ENCODE data around the gene UNC5C. TPM values are rescaled to one million over a fixed set of nuclear protein-coding genes. Genes with fewer than 3 reads are reported as not detected.

The UNC5C gene
- polyA plus RNA-seq, 1 of the 3 experiments (the other 2 are of a cell fraction): 3.3 TPM

- POLR2A ChIA-PET: no interaction called here
- H3K9me3 ChIP-seq: no peaks in the 10 kb centered on the region
- H3K4me1 ChIP-seq (ENCODE audit: control insufficient read depth in 1 of 2, insufficient read depth in 2 of 2, low read depth in 1 of 2, low read length in 1 of 2): peaks cover 13% of the 10 kb centered on the region in 2 experiments; a peak in 3 of 4 replicates
- H3K4me3 ChIP-seq (ENCODE audit: low read depth in 2 of 2, low read length in 1 of 2): no peak overlapping the region
- CTCF ChIA-PET: interaction anchor here (1.0 kb wide), 1 partner anchor 339 kb away, joined by 3 read pairs; no protein-coding TSS in a partner anchor
- no peak overlapping the region for H3K4me2 ChIP-seq
- H3K9ac ChIP-seq: no peak overlapping the region
- H3K36me3 ChIP-seq (replicated peaks in 1 of 2; ENCODE audit: control insufficient read depth in 1 of 2, insufficient read depth in 2 of 2, low read length in 1 of 2): peaks cover 0 to 3% of the 10 kb centered on the region in 2 experiments
- 82% methylated on average over 2 of the region's 2 CpGs for WGBS (ENCODE audit: low lambda C conversion rate)
- no peaks in the 10 kb centered on the region for H3K9me2 ChIP-seq
- TF ChIP-seq YY1 (IDR thresholded peaks at IDR 0.05; ENCODE audit: low read depth): no peak
- TF ChIP-seq SIN3A (IDR thresholded peaks at IDR 0.05; ENCODE audit: borderline replicate concordance, low read depth, low read length): no peak
- no peak for TF ChIP-seq EZH2phosphoT487 (IDR thresholded peaks at IDR 0.05; ENCODE audit: borderline replicate concordance, low read depth)
- TF ChIP-seq JUND (IDR thresholded peaks at IDR 0.05): no peak
- TF ChIP-seq CTCF (IDR thresholded peaks at IDR 0.05): no peak
- TF ChIP-seq FOXJ3 (CRISPR knock-in tag; IDR thresholded peaks at IDR 0.05): no peak
- no peak for TF ChIP-seq ZBTB33 (IDR thresholded peaks at IDR 0.05; ENCODE audit: borderline replicate concordance, low read depth)
- no peak for TF ChIP-seq GATA2 (CRISPR knock-in tag; IDR thresholded peaks at IDR 0.05)
- TF ChIP-seq EP300 (IDR thresholded peaks at IDR 0.05; ENCODE audit: borderline replicate concordance in 1 of 2, low read depth in 1 of 2, low read length in 1 of 2): no peak
- no peak for TF ChIP-seq TAF1 (IDR thresholded peaks at IDR 0.05; ENCODE audit: borderline replicate concordance, low read depth, low read length)
- peak overlapping the region; percentile 34 to 42; a peak in 3 of 4 replicates for H3K27ac ChIP-seq (ENCODE audit: low read depth in 2 of 2, low read length in 1 of 2)
- no peaks in the 10 kb centered on the region for H3K79me2 ChIP-seq (ENCODE audit: insufficient read depth)
- H4K20me1 ChIP-seq (ENCODE audit: insufficient read depth): no peaks in the 10 kb centered on the region
- no peaks in the 10 kb centered on the region for H3K27me3 ChIP-seq (ENCODE audit: insufficient read depth)
- H2AFZ ChIP-seq (ENCODE audit: low read depth): no peak overlapping the region; the same call in 1 of the 2 replicates
- no peak for DNase-seq
- peaks cover 31% of the 10 kb centered on the region for H3F3A ChIP-seq (replicated peaks; ENCODE audit: insufficient read depth)
Observed at GRCh38 chr4:95505151-95505550, 43.6 kb downstream of the UNC5C start.

- Histone ChIP-seq H3F3A (replicated peaks; ENCODE audit: insufficient read depth) (peaks cover 31% of the 10 kb centered on the region), H3K79me2 (ENCODE audit: insufficient read depth) (no peaks in the 10 kb centered on the region), H3K4me2 (no peak overlapping the region), H3K9me2 (no peaks in the 10 kb centered on the region), H3K9me3 (no peaks in the 10 kb centered on the region), H3K27ac (ENCODE audit: low read depth in 2 of 2, low read length in 1 of 2) (no peak overlapping the region), H3K36me3 (replicated peaks in 1 of 2; ENCODE audit: control insufficient read depth in 1 of 2, insufficient read depth in 2 of 2, low read length in 1 of 2) (peaks cover 0 to 3% of the 10 kb centered on the region in 2 experiments), H4K20me1 (ENCODE audit: insufficient read depth) (no peaks in the 10 kb centered on the region), H2AFZ (ENCODE audit: low read depth) (no peak overlapping the region), H3K9ac (no peak overlapping the region), H3K4me3 (ENCODE audit: low read depth in 2 of 2, low read length in 1 of 2) (no peak overlapping the region), H3K4me1 (ENCODE audit: control insufficient read depth in 1 of 2, insufficient read depth in 2 of 2, low read depth in 1 of 2, low read length in 1 of 2) (peaks cover 13 to 14% of the 10 kb centered on the region in 2 experiments; a peak in 3 of 4 replicates), H3K27me3 (ENCODE audit: insufficient read depth) (no peaks in the 10 kb centered on the region)
- 90% methylated on average over 3 of the region's 3 CpGs for WGBS (ENCODE audit: low lambda C conversion rate)
- ChIA-PET POLR2A (no interaction called here), CTCF (interaction anchor here (1.0 kb wide), 1 partner anchor 338 kb away, joined by 3 read pairs; no protein-coding TSS in a partner anchor)
- no peak for DNase-seq
- TF ChIP-seq RFX5 (IDR thresholded peaks at IDR 0.05; ENCODE audit: low read length): no peak
- TF ChIP-seq MAX (IDR thresholded peaks at IDR 0.05; ENCODE audit: low read depth): no peak
- no peak for TF ChIP-seq FOXJ3 (CRISPR knock-in tag; IDR thresholded peaks at IDR 0.05)
- TF ChIP-seq ZBTB33 (IDR thresholded peaks at IDR 0.05; ENCODE audit: borderline replicate concordance, low read depth): no peak
- TF ChIP-seq YY1 (IDR thresholded peaks at IDR 0.05; ENCODE audit: low read depth): no peak
- TF ChIP-seq GABPA (IDR thresholded peaks at IDR 0.05; ENCODE audit: low read depth): no peak
- no peak for TF ChIP-seq TCF12 (IDR thresholded peaks at IDR 0.05)
- no peak for TF ChIP-seq CHD2 (IDR thresholded peaks at IDR 0.05; ENCODE audit: low read length, partially characterized antibody)
- no peak for TF ChIP-seq RXRA (IDR thresholded peaks at IDR 0.05; ENCODE audit: borderline replicate concordance, low read depth)
- TF ChIP-seq EP300 (IDR thresholded peaks at IDR 0.05; ENCODE audit: borderline replicate concordance in 1 of 2, low read depth in 1 of 2, low read length in 1 of 2): no peak
- TF ChIP-seq NFIC (IDR thresholded peaks at IDR 0.05; ENCODE audit: borderline replicate concordance): no peak
Observed at GRCh38 chr4:95504501-95504900, 44.3 kb downstream of the UNC5C start.
